PC-3 (cell line): Measurements from ENCODE around the gene MAD1L1.

Source experiments
- EZH2phosphoT487 ChIP-seq: fragments of 300-600 bp; sonication (generic); IDR thresholded peaks from 2 replicates; pipeline ENCODE4 v1.6.1; 2018; ENCODE audit warnings: mild to moderate bottlenecking, antibody characterized with exemption, low read length, borderline replicate concordance
- TF ChIP-seq, protein P1 (sequence below): fragments of 300-600 bp; sonication (generic); conservative IDR thresholded peaks from 2 replicates; pipeline ENCODE4 v1.5.1; 2017; ENCODE audit warnings: antibody characterized with exemption, low read depth, mild to moderate bottlenecking, low read length

DNA sequence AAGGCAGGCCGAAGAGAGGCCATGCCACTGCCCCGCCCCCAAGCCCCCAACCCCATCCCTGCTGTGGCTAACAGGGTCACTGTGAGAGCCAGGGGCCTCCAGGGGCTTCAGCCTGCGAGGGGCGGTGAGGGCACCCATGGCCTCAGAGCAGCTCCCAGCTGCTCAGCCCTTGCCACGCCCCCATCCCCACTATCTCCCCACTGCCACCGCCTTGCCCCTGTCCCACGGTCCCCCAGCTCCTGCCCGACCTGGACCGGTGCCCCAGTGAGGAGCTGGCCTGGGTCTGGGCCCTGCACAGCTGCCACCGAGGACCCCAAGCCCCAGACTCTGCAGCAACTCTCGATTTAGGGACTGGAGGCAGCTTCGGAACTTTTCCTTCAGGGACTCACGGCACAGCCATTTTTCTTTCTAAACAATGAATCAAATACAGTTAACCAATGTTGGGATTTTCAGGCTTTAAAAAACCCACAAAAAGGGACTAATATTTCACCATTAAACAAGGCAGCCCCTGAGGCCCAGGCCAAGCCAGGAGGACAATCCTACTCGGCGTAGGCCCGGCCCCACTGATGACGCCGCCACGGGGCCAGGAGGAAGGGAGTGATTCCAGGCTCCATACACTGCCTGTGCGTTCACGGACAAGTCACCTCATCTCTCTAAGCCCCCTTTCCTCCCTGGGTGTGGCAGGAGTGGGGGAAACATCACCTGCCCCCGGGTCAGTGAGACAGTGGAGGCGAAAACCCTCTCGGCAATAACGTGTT lies 325.6 kb downstream of the MAD1L1 start:
- TF ChIP-seq, protein P1, sequence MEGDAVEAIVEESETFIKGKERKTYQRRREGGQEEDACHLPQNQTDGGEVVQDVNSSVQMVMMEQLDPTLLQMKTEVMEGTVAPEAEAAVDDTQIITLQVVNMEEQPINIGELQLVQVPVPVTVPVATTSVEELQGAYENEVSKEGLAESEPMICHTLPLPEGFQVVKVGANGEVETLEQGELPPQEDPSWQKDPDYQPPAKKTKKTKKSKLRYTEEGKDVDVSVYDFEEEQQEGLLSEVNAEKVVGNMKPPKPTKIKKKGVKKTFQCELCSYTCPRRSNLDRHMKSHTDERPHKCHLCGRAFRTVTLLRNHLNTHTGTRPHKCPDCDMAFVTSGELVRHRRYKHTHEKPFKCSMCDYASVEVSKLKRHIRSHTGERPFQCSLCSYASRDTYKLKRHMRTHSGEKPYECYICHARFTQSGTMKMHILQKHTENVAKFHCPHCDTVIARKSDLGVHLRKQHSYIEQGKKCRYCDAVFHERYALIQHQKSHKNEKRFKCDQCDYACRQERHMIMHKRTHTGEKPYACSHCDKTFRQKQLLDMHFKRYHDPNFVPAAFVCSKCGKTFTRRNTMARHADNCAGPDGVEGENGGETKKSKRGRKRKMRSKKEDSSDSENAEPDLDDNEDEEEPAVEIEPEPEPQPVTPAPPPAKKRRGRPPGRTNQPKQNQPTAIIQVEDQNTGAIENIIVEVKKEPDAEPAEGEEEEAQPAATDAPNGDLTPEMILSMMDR, result no peak
- no peak for TF ChIP-seq EZH2phosphoT487
